AG10803 (cell line): ENCODE data around the gene FILIP1L.
A peak's percentile ranks its signal among the peaks of the same experiment; 100 is the strongest.
"Not testable (repeated sequence)": the region's sequence is repeated elsewhere in the genome, so short reads cannot be mapped to it uniquely, and the experiment has no call there.

ENCODE experiments used
- DNase-seq: peaks from one replicate; pipeline ENCODE4 v3.0.0; 2010; ENCODE audit warnings: low read depth
- H3K4me3 ChIP-seq: 2 replicates; pipeline ENCODE4 v1.5.1; 2011; ENCODE audit warnings: mild to moderate bottlenecking, low read length, control low read depth
- CTCF ChIP-seq: conservative IDR thresholded peaks from 2 replicates; pipeline ENCODE4 v1.5.1; 2011; ENCODE audit warnings: mild to moderate bottlenecking, low read length, control low read depth, inconsistent platforms

FILIP1L gene

GRCh38 chr3:100057716-100058575 lies 56.4 kb downstream of the FILIP1L start:
- no peak for DNase-seq
- no peak overlapping the region for H3K4me3 ChIP-seq
- TF ChIP-seq CTCF: no peak

- TF ChIP-seq CTCF: no peak
- H3K4me3 ChIP-seq: no peak overlapping the region
- DNase-seq: no peak
Measured at GRCh38 chr3:100053951-100054620, 60.2 kb downstream of the FILIP1L start.

- H3K4me3 ChIP-seq, DNase-seq: not testable (repeated sequence)
Measured at GRCh38 chr3:100051513-100051912, 62.8 kb downstream of the FILIP1L start.

GRCh38 chr3:100048248-100048647 lies 66.1 kb downstream of the FILIP1L start:
- DNase-seq: no peak
- no peak overlapping the region for H3K4me3 ChIP-seq

GRCh38 chr3:100047455-100048141 lies 66.7 kb downstream of the FILIP1L start:
- TF ChIP-seq CTCF: no peak
- no peak overlapping the region for H3K4me3 ChIP-seq
- peak; percentile 85 for DNase-seq

More at GRCh38 chr3:100048248-100048647, 66.1 kb downstream of the FILIP1L start:
- no peak for TF ChIP-seq CTCF

- no peak overlapping the region for H3K4me3 ChIP-seq
- no peak for TF ChIP-seq CTCF
- no peak for DNase-seq
Measured at GRCh38 chr3:100046986-100047385, 67.3 kb downstream of the FILIP1L start.

- peak; percentile 99 for DNase-seq
- no peak overlapping the region for H3K4me3 ChIP-seq
- TF ChIP-seq CTCF: no peak
Measured at GRCh38 chr3:100045696-100046095, 68.6 kb downstream of the FILIP1L start.
